Measurements from ENCODE around the gene STRA6.

Gene STRA6

DNA sequence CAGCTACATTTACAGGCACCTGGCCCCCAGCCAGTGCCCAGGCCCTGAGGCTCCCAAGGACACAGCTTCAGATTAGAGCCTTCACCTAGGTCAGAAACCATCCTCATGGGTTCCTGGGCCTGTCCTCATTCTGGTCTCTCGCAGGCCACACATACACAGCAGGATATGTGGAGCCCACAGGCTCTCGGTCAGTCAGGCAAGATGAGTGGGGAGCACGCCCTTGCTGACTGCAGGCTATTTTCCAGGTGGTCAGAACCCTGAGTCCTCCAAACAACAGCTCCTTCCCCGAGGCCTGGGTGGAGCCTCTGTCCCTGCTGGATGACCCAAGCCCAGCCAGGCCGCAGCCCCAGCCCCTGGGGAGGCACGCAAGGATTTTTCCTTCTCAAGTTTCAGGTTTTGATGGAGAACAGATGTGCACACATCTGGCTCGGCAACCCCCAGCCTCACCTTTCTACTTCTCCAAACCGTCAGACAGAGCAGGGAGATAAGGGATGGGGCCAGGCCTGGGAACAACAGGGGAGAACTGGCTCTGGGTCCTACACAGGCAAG is 1.6 kb downstream of the STRA6 start:
- TF ChIP-seq TARDBP (IDR thresholded peaks at IDR 0.05) = no peak
- no peak for TF ChIP-seq NFRKB (IDR thresholded peaks at IDR 0.05)
- POLR2A ChIA-PET = interaction anchor here (1.6 kb wide), 1 partner anchor 9 kb away, joined by 5 read pairs; no protein-coding TSS in a partner anchor
- CTCF ChIA-PET = interaction anchor here (1.4 kb wide), 1 partner anchor 106 kb away, joined by 5 read pairs; no protein-coding TSS in a partner anchor
- DNase-seq (ENCODE audit: extremely low spot score) = no peak

DNA sequence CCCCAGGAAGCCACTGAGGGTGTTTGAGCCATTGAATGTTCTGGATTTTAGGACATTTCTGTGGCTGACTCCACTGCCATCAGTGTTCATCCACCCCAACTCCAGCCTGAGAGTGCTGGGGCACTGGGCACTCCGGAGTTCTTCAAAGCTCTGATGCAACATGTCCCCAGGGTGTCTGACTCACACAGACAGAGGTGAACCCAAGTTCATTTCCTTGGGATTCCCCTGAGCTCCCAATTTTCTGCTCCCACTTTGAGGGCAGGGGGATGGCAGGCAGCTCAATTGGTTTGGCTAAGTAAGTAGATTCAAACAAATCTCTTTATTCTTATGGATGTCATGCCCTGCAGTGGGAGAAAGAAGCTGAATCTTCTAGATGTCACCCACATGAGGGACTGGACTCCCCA is 2.2 kb downstream of the STRA6 start:
- ChIA-PET POLR2A (interaction anchor here (1.6 kb wide), 1 partner anchor 9 kb away, joined by 5 read pairs; no protein-coding TSS in a partner anchor), CTCF (interaction anchor here (1.4 kb wide), 1 partner anchor 107 kb away, joined by 5 read pairs; no protein-coding TSS in a partner anchor)
- no peak for TF ChIP-seq SP1 (IDR thresholded peaks at IDR 0.05)
- no peak for TF ChIP-seq BHLHE40 (IDR thresholded peaks at IDR 0.05; ENCODE audit: borderline replicate concordance)
- no peak for DNase-seq (ENCODE audit: extremely low spot score)

DNA sequence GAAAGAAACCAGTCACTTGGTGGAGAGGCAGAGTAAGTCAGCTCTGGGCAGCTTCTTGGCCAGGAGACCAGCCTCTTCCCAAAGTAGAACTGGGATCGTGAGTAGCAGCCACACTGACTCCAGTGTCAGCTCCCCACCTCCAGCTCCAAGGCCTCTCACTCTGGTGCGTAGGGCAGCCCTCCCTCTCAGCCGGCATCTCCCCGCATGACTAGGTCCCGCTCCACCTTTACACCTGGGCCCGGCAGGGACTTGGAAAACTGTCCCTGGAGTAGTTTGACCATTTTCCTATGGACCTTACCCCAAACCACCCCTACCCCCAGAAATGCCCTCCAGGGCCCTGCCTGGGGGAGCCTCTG is 3.3 kb downstream of the STRA6 start:
- no peak for DNase-seq (ENCODE audit: extremely low spot score)
- ChIA-PET POLR2A (no interaction called here), CTCF (interaction anchor here (0.7 to 1.3 kb wide), 2 partner anchors 11 to 108 kb away, joined by 3 to 4 read pairs; no protein-coding TSS in a partner anchor)
- TF ChIP-seq, protein P1, sequence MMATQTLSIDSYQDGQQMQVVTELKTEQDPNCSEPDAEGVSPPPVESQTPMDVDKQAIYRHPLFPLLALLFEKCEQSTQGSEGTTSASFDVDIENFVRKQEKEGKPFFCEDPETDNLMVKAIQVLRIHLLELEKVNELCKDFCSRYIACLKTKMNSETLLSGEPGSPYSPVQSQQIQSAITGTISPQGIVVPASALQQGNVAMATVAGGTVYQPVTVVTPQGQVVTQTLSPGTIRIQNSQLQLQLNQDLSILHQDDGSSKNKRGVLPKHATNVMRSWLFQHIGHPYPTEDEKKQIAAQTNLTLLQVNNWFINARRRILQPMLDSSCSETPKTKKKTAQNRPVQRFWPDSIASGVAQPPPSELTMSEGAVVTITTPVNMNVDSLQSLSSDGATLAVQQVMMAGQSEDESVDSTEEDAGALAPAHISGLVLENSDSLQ (IDR thresholded peaks at IDR 0.05) = no peak
- TF ChIP-seq FOXA1 (IDR thresholded peaks at IDR 0.05) (no peak), LEF1 (IDR thresholded peaks at IDR 0.05; ENCODE audit: borderline replicate concordance) (no peak), L3MBTL2 (conservative IDR thresholded peaks at IDR 0.05) (no peak), CTBP1 (IDR thresholded peaks at IDR 0.05; ENCODE audit: borderline replicate concordance) (no peak), NFRKB (IDR thresholded peaks at IDR 0.05) (no peak), ARNT (IDR thresholded peaks at IDR 0.05) (no peak), ZNF384 (IDR thresholded peaks at IDR 0.05) (no peak), ELF4 (IDR thresholded peaks at IDR 0.05) (no peak), FOXK2 (IDR thresholded peaks at IDR 0.05) (no peak), FOXM1 (IDR thresholded peaks at IDR 0.05; ENCODE audit: borderline replicate concordance) (no peak), SP1 (IDR thresholded peaks at IDR 0.05) (no peak), SUZ12 (IDR thresholded peaks at IDR 0.05) (no peak), BHLHE40 (IDR thresholded peaks at IDR 0.05; ENCODE audit: borderline replicate concordance) (no peak), TARDBP (IDR thresholded peaks at IDR 0.05) (no peak)

DNA sequence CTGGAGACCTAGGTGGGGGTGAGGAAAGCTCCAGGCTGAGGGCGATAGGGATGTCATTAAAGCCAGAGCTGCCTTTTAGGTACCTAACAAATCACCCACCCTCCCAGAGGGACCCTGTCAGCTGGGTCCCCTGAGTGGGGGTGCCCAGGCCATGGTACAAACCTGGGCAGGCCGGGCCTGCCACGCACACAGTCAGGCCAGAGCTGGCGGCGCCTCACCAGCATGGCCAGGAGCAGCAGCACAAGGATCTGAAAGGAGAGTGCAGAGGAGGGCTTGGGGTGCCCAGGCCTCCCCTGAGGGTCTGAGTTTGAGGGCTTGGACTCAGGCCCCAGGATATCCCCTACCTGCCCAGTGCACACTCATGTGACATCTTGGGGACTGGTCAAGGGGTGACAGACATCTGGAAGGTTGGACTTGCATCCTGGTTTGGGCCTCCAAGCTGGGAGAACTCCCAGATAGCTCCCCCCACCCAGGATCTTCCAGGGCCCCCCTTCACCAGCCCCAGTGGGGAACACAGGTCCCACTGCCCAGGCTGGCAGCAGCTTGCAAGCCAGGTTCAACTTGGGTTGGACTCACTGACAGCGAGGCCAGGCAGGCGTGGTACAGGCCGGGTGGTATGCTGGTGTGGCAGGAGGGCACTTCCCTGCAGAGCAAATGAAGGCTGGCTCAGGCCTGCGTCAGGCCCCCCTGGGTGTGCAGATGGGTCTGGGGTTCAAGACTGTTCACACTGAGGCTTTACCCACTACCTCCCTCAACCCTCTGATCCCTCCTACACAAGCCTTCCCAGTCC is 5.2 kb downstream of the STRA6 start:
- POLR2A ChIA-PET = no interaction called here
- TF ChIP-seq ZNF384 (IDR thresholded peaks at IDR 0.05) = no peak
- no peak for TF ChIP-seq HDGF (IDR thresholded peaks at IDR 0.05; ENCODE audit: borderline replicate concordance)
- no peak for TF ChIP-seq L3MBTL2 (conservative IDR thresholded peaks at IDR 0.05)
- no peak for TF ChIP-seq FOXM1 (IDR thresholded peaks at IDR 0.05; ENCODE audit: borderline replicate concordance)
- TF ChIP-seq FOXK2 (IDR thresholded peaks at IDR 0.05) = no peak
- TF ChIP-seq SUZ12 (IDR thresholded peaks at IDR 0.05) = no peak
- no peak for TF ChIP-seq BHLHE40 (IDR thresholded peaks at IDR 0.05; ENCODE audit: borderline replicate concordance)

DNA sequence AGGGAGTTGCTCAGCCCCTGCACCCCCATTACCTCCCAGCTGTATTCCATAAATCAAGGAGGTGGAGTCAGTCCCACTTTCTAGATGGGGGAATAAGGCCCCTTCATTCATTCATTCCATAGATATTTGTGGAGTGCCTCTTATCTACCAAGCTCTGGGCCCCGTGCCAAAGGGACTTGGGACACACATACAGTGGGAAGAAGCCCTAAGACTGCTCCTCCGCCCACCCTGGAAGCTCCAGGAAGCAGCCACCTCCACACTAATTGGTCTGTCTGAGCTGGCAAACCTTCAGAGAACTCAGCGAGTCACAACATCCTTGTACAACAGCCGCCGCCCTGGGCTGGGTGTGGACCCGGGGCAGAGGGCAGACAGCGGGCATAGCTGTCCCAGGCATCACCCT is 6.4 kb downstream of the STRA6 start:
- DNase-seq (ENCODE audit: extremely low spot score) = no peak
- CTCF ChIA-PET = interaction anchor here (1.3 to 1.5 kb wide), 2 partner anchors 10 to 111 kb away, joined by 5 read pairs; no protein-coding TSS in a partner anchor
- TF ChIP-seq BHLHE40 (IDR thresholded peaks at IDR 0.05; ENCODE audit: borderline replicate concordance) (no peak), TARDBP (IDR thresholded peaks at IDR 0.05) (no peak), ZNF384 (IDR thresholded peaks at IDR 0.05) (no peak), NFRKB (IDR thresholded peaks at IDR 0.05) (no peak), LEF1 (IDR thresholded peaks at IDR 0.05; ENCODE audit: borderline replicate concordance) (no peak), SP1 (IDR thresholded peaks at IDR 0.05) (no peak), FOXM1 (IDR thresholded peaks at IDR 0.05; ENCODE audit: borderline replicate concordance) (no peak), SUZ12 (IDR thresholded peaks at IDR 0.05) (no peak)
- POLR2A ChIA-PET = no interaction called here

More for the DNA sequence above, 5.2 kb downstream of the STRA6 start:
- no peak for DNase-seq (ENCODE audit: extremely low spot score)
- CTCF ChIA-PET = interaction anchor here (1.3 to 1.5 kb wide), 2 partner anchors 11 to 110 kb away, joined by 5 read pairs; no protein-coding TSS in a partner anchor

DNA sequence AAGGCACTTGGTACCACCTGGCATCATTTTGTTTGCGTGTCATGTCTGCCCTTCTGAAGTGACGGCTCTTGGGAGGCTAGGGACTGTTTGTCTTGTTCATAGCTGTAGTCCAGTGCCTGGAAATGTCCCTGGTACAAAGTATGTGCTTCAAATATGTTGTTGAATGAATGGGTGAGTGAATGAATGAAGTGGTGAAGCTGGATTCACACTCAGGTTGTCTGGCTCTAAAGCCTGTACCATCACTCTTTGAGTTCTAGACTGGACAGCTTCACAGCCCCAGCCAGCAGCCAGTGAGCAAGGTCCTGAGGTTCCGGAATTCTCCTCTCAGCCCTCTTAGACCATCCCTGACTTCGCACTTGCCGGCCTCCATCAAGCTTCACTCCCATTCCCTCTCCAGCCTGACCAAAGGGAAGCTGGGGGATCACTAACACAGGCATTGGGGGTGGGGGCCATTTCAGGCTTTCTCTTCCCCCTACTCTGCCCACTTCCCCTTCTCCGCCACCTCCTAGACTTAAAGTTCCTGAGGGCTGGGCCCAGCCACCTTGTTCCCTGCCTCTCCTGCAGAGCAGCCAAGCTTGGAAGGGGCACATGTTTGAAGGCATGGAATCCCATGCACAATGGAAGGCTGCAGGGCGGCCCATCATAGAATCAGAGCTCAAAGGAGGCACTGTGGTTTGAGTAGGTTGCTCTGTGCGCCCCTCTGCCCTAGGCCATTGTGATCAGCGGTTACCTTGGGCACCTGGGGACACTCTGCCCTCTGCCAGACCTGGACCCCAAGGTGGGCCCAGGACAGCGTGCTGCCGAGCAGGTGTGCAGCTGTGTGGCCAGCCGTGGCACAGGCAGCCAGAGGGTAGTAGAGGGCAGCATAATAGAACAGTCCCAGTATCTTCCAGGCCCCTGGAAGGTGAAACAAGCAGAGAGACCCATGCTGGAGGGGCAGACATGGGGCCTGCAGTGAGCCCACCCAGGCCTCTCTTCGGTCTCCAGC is 7.7 kb downstream of the STRA6 start:
- CTCF ChIA-PET = interaction anchor here (0.7 to 1.4 kb wide), 3 partner anchors 8 to 113 kb away, joined by 3 read pairs; partner anchors contain the start of gene STRA6
- no peak for DNase-seq (ENCODE audit: extremely low spot score)
- TF ChIP-seq SUZ12 (IDR thresholded peaks at IDR 0.05) (no peak), BHLHE40 (IDR thresholded peaks at IDR 0.05; ENCODE audit: borderline replicate concordance) (no peak), FOXA1 (IDR thresholded peaks at IDR 0.05) (no peak), FOXM1 (IDR thresholded peaks at IDR 0.05; ENCODE audit: borderline replicate concordance) (no peak), L3MBTL2 (conservative IDR thresholded peaks at IDR 0.05) (no peak), LEF1 (IDR thresholded peaks at IDR 0.05; ENCODE audit: borderline replicate concordance) (no peak), NFRKB (IDR thresholded peaks at IDR 0.05) (no peak), ARNT (IDR thresholded peaks at IDR 0.05) (no peak), FOXK2 (IDR thresholded peaks at IDR 0.05) (no peak), CTBP1 (IDR thresholded peaks at IDR 0.05; ENCODE audit: borderline replicate concordance) (no peak), ZNF384 (IDR thresholded peaks at IDR 0.05) (no peak), ELF4 (IDR thresholded peaks at IDR 0.05) (no peak), SP1 (IDR thresholded peaks at IDR 0.05) (no peak), TARDBP (IDR thresholded peaks at IDR 0.05) (no peak), HDGF (IDR thresholded peaks at IDR 0.05; ENCODE audit: borderline replicate concordance) (no peak)
- TF ChIP-seq, protein P1 (IDR thresholded peaks at IDR 0.05) = no peak
- POLR2A ChIA-PET = interaction anchor here (2.0 kb wide), 1 partner anchor 8 kb away, joined by 8 read pairs; the partner anchor contains the start of gene STRA6
